ENCODE data around the gene MYO1D. TPM values are rescaled to one million over a fixed set of nuclear protein-coding genes. Genes with fewer than 3 reads are reported as not detected.

Gene MYO1D
- total RNA-seq, 1 experiment from 2014 or later, result 29.9 TPM

GRCh38 chr17:32746698-32747097 is 130.2 kb downstream of the MYO1D start (continued):
- no peak for TF ChIP-seq HMGXB4 (CRISPR knock-in tag; IDR thresholded peaks at IDR 0.05)
- no peak for TF ChIP-seq ATF3 (CRISPR knock-in tag; conservative IDR thresholded peaks at IDR 0.05)
- no peak for TF ChIP-seq ELF4 (CRISPR knock-in tag; IDR thresholded peaks at IDR 0.05; ENCODE audit: low read depth)
- no peak for TF ChIP-seq TEAD4 (CRISPR knock-in tag; IDR thresholded peaks at IDR 0.05)
- TF ChIP-seq JUN (CRISPR knock-in tag; IDR thresholded peaks at IDR 0.05), result no peak
- TF ChIP-seq E2F1 (CRISPR knock-in tag; IDR thresholded peaks at IDR 0.05), result no peak
- TF ChIP-seq ATF6 (CRISPR knock-in tag; IDR thresholded peaks at IDR 0.05), result no peak
- no peak for TF ChIP-seq ZNF671 (CRISPR knock-in tag; IDR thresholded peaks at IDR 0.05)
- TF ChIP-seq GRHL2 (CRISPR knock-in tag; IDR thresholded peaks at IDR 0.05; ENCODE audit: insufficient replicate concordance, severe bottlenecking), result no peak

GRCh38 chr17:32746280-32746679 is 130.6 kb downstream of the MYO1D start:
- ChIA-PET POLR2A (no interaction called here), CTCF (no interaction called here)
- no peaks in the 10 kb centered on the region for H3K9me3 Mint-ChIP-seq
- H3K4me1 Mint-ChIP-seq, result no peaks in the 10 kb centered on the region
- no peak for ATAC-seq
- H3K27ac Mint-ChIP-seq, result no peak overlapping the region
- DNase-seq (ENCODE audit: low spot score), result no peak
- H3K36me3 Mint-ChIP-seq, result no peaks in the 10 kb centered on the region; the same call in 1 of the 2 replicates
- no peaks in the 10 kb centered on the region for H3K27me3 Mint-ChIP-seq (ENCODE audit: low read depth)
- H3K4me3 Mint-ChIP-seq, result no peak overlapping the region
- TF ChIP-seq STAT6 (CRISPR knock-in tag; conservative IDR thresholded peaks at IDR 0.05; ENCODE audit: low read depth), result no peak
- TF ChIP-seq ZNF532 (CRISPR knock-in tag; IDR thresholded peaks at IDR 0.05; ENCODE audit: borderline replicate concordance), result no peak
- no peak for TF ChIP-seq HMGA2 (CRISPR knock-in tag; IDR thresholded peaks at IDR 0.05)
- TF ChIP-seq ZNF512 (CRISPR knock-in tag; IDR thresholded peaks at IDR 0.05; ENCODE audit: borderline replicate concordance), result no peak
- TF ChIP-seq SMAD4 (CRISPR knock-in tag; IDR thresholded peaks at IDR 0.05), result no peak
- no peak for TF ChIP-seq SP1 (CRISPR knock-in tag; conservative IDR thresholded peaks at IDR 0.05)
- no peak for TF ChIP-seq CTCF (IDR thresholded peaks at IDR 0.05)
- TF ChIP-seq CREM (CRISPR knock-in tag; IDR thresholded peaks at IDR 0.05), result no peak
- no peak for TF ChIP-seq FOXP4 (CRISPR knock-in tag; IDR thresholded peaks at IDR 0.05)
- no peak for TF ChIP-seq JUN (CRISPR knock-in tag; IDR thresholded peaks at IDR 0.05)
